ENCODE measurements around the gene SOX5.

- no peak for TF ChIP-seq POLR2A (IDR thresholded peaks at IDR 0.05; ENCODE audit: borderline replicate concordance, extremely low read depth, insufficient read depth, insufficient read length)
- TF ChIP-seq SIN3A (IDR thresholded peaks at IDR 0.05; ENCODE audit: low read depth): no peak
- no peak for TF ChIP-seq YY1 (IDR thresholded peaks at IDR 0.05; ENCODE audit: extremely low read depth, insufficient replicate concordance, low read depth, low read length)
- TF ChIP-seq CEBPB (IDR thresholded peaks at IDR 0.05; ENCODE audit: low read depth): no peak
Observed at GRCh38 chr12:23579257-23579656, 370.2 kb downstream of the SOX5 start.
